PC-3 (cell line): ENCODE measurements around the gene FASN. TPM values are rescaled to one million over a fixed set of nuclear protein-coding genes. Genes with fewer than 3 reads are reported as not detected.

ENCODE experiments used
- ATAC-seq: fragments of 200-7000 bp; cut with Tn5 transposase; 2 replicates; pipeline ENCODE4 v1.9.1; 2020; ENCODE audit warnings: mild to moderate bottlenecking, moderate library complexity
- BruUV-seq: library from RNA; stranded (reverse); fragments of 400-500 nt; replicated peaks from 2 replicates; lab custom pipeline; 2021; lab: Mats Ljungman, UMichigan
- CTCF ChIA-PET: fragments of 300-600 bp; sonication (Branson Sonifier 250); formaldehyde crosslinking; loops from one replicate; lab custom pipeline; 2022; ENCODE audit warnings: antibody characterized with exemption; lab: Charles Lee
- POLR2A ChIA-PET: fragments of 300-600 bp; sonication (Branson Sonifier 250); formaldehyde crosslinking; loops from one replicate; lab custom pipeline; 2022; ENCODE audit warnings: antibody characterized with exemption; ENCODE audit not compliant: unreplicated experiment; lab: Charles Lee
- DNase-seq: peaks from one replicate; pipeline ENCODE4 v3.0.0-alpha.2; 2015
- H2AFZ ChIP-seq: fragments of 300-600 bp; sonication (generic); 2 replicates; pipeline ENCODE4 v1.6.0; 2016; ENCODE audit warnings: antibody characterized with exemption, low read length
- H3F3A ChIP-seq: fragments of 300-600 bp; sonication (generic); one replicate; pipeline ENCODE4 v1.6.0; 2017; ENCODE audit warnings: antibody characterized with exemption, low read length, control low read depth, mild to moderate bottlenecking; ENCODE audit not compliant: unreplicated experiment
- H3K27ac ChIP-seq: fragments of 300-600 bp; sonication (generic); 2 replicates; pipeline ENCODE4 v1.5.1; 2016; ENCODE audit warnings: mild to moderate bottlenecking, low read length
- H3K27me3 ChIP-seq: fragments of 300-600 bp; sonication (generic); 2 replicates; pipeline ENCODE4 v1.6.1; 2016; ENCODE audit warnings: low read length, mixed read lengths
- H3K36me3 ChIP-seq: fragments of 300-600 bp; sonication (generic); 2 replicates; pipeline ENCODE4 v1.6.1; 2016; ENCODE audit warnings: low read depth, mixed run types, low read length, mixed read lengths
- H3K4me1 ChIP-seq: fragments of 300-600 bp; sonication (generic); 2 replicates; pipeline ENCODE4 v1.5.1; 2016; ENCODE audit warnings: low read length; ENCODE audit not compliant: insufficient read depth
- H3K4me2 ChIP-seq: fragments of 300-600 bp; sonication (generic); 2 replicates; pipeline ENCODE4 v1.6.0; 2016; ENCODE audit warnings: low read length
- H3K4me3 ChIP-seq: fragments of 300-600 bp; sonication (generic); 2 replicates; pipeline ENCODE4 v1.5.1; 2016; ENCODE audit warnings: mild to moderate bottlenecking, low read length, mixed read lengths
- H3K79me2 ChIP-seq: fragments of 300-600 bp; sonication (generic); 2 replicates; pipeline ENCODE4 v1.6.1; 2017; ENCODE audit warnings: low read length, mixed read lengths
- H3K9ac ChIP-seq: fragments of 300-600 bp; sonication (generic); 2 replicates; pipeline ENCODE4 v1.6.0; 2016; ENCODE audit warnings: mild to moderate bottlenecking, low read length
- H3K9me2 ChIP-seq: fragments of 300-600 bp; sonication (generic); replicated peaks from 2 replicates; pipeline ENCODE4 v1.6.1; 2016; ENCODE audit warnings: mixed run types, low read length, mixed read lengths
- H3K9me3 ChIP-seq: fragments of 300-600 bp; sonication (generic); 2 replicates; pipeline ENCODE4 v1.6.1; 2016; ENCODE audit warnings: low read length, mixed read lengths
- H4K20me1 ChIP-seq: fragments of 300-600 bp; sonication (generic); 2 replicates; pipeline ENCODE4 v1.6.1; 2016; ENCODE audit warnings: low read length, mixed read lengths
- EZH2 ChIP-seq: fragments of 300-600 bp; sonication (generic); IDR thresholded peaks from one replicate; pipeline ENCODE4 v1.6.1; 2017; ENCODE audit warnings: antibody characterized with exemption, mild to moderate bottlenecking, low read length; ENCODE audit not compliant: unreplicated experiment
- EZH2phosphoT487 ChIP-seq: fragments of 300-600 bp; sonication (generic); IDR thresholded peaks from 2 replicates; pipeline ENCODE4 v1.6.1; 2018; ENCODE audit warnings: mild to moderate bottlenecking, antibody characterized with exemption, low read length, borderline replicate concordance
- intact Hi-C: fragments of 100-400 bp; cut with micrococcal nuclease; formaldehyde crosslinking; loops from 2 replicates; pipeline ENCODE4 v1.9.0; 2023
- total RNA-seq: library from RNA; depleted of rRNA; stranded (reverse); fragments of >200 nt; gene quantifications from 2 replicates; pipeline ENCODE4 v1.2.3, GENCODE V29; 2014
- TF ChIP-seq, protein P1 (sequence below): fragments of 300-600 bp; sonication (generic); conservative IDR thresholded peaks from 2 replicates; pipeline ENCODE4 v1.5.1; 2017; ENCODE audit warnings: antibody characterized with exemption, low read depth, mild to moderate bottlenecking, low read length

The FASN gene
- total RNA-seq, 1 experiment from 2014 or later, result 269 TPM

DNA sequence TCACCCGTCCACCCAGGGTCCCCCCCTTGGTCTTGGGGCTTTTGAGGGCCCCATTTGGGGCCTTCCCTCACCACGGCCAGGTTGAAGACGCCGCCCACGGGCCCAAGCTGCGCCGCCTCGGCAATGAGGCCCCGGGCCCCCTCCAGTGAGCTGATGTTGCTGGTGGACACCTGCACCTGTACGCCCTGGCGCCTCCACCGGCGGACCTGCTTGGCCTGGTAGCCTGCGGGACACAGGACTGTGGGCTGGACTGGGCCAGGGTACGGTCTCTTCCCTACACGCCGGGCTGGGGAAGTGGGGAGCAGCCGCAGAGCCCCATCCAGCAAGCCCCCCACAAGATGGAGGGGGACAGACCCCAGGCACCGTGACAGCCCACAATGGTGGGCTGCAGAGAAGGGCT lies 15.6 kb downstream of the FASN start:
- DNase-seq, result no peak
- TF ChIP-seq EZH2phosphoT487, result no peak
- TF ChIP-seq, protein P1, sequence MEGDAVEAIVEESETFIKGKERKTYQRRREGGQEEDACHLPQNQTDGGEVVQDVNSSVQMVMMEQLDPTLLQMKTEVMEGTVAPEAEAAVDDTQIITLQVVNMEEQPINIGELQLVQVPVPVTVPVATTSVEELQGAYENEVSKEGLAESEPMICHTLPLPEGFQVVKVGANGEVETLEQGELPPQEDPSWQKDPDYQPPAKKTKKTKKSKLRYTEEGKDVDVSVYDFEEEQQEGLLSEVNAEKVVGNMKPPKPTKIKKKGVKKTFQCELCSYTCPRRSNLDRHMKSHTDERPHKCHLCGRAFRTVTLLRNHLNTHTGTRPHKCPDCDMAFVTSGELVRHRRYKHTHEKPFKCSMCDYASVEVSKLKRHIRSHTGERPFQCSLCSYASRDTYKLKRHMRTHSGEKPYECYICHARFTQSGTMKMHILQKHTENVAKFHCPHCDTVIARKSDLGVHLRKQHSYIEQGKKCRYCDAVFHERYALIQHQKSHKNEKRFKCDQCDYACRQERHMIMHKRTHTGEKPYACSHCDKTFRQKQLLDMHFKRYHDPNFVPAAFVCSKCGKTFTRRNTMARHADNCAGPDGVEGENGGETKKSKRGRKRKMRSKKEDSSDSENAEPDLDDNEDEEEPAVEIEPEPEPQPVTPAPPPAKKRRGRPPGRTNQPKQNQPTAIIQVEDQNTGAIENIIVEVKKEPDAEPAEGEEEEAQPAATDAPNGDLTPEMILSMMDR, result no peak
- TF ChIP-seq EZH2, result no peak
- no peak for ATAC-seq
- BruUV-seq, result no TSS peak
- ChIA-PET CTCF (no interaction called here), POLR2A (no interaction called here)
- Histone ChIP-seq H4K20me1 (no peaks in the 10 kb centered on the region), H3K4me3 (no peak overlapping the region), H3K9me2 (no peaks in the 10 kb centered on the region), H2AFZ (no peak overlapping the region), H3K27me3 (no peaks in the 10 kb centered on the region), H3K79me2 (no peaks in the 10 kb centered on the region), H3K27ac (no peak overlapping the region), H3K9me3 (no peaks in the 10 kb centered on the region), H3K4me2 (no peak overlapping the region), H3F3A (no peaks in the 10 kb centered on the region), H3K9ac (no peak overlapping the region), H3K4me1 (no peaks in the 10 kb centered on the region), H3K36me3 (peaks cover 68% of the 10 kb centered on the region)
- intact Hi-C loops, result no loop called here

DNA sequence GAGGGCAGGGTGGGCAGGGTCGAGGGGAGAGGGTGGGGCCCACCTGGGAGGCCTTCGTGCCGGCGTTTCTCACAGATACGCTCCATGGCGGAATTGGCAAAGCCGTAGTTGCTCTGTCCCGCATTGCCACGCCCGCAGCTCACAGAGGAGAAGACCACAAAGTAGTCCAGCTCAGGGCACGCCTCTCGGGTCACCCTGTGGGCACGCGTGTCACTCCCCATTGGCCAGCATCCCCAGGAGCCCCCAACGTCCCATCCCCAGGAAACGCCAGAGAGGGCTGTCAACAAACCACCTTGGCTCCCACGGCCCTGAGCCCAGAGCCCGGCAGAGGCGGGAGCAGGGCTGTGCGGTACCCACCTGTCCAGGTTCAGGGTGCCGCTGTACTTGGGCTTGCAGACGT lies 16.1 kb downstream of the FASN start:
- DNase-seq (no peak), ATAC-seq (no peak)
- Histone ChIP-seq H3F3A (no peaks in the 10 kb centered on the region), H4K20me1 (no peaks in the 10 kb centered on the region), H3K4me1 (no peaks in the 10 kb centered on the region), H3K9ac (no peak overlapping the region), H3K27me3 (no peaks in the 10 kb centered on the region), H3K27ac (no peak overlapping the region), H3K9me2 (no peaks in the 10 kb centered on the region), H3K4me3 (no peak overlapping the region), H2AFZ (no peak overlapping the region), H3K9me3 (no peaks in the 10 kb centered on the region), H3K36me3 (peaks cover 65% of the 10 kb centered on the region), H3K79me2 (no peaks in the 10 kb centered on the region), H3K4me2 (no peak overlapping the region)
- BruUV-seq, result no TSS peak
- ChIA-PET POLR2A (no interaction called here), CTCF (no interaction called here)
- intact Hi-C loops, result no loop called here
- TF ChIP-seq EZH2phosphoT487, result no peak
- TF ChIP-seq, protein P1, result no peak
- TF ChIP-seq EZH2, result no peak

DNA sequence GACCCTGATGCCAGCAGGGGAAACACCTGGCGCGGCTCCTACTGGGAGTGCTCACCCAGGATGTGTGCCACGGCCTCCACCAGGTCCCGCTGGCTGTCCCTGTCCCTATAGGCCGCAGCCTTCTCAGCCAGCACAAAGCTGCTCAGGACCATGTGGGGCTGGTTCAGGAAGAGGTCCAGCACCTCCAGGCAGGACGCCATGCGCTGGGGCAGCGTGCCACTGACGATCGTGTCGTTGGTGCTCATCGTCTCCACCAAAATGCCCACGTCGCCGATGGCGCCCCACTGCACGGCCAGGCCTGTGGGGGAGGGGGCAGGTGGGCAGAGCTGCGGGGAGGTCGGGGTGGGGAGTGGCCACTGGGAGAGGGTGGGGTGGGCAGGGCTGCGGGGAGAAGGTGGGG lies 16.5 kb downstream of the FASN start:
- Histone ChIP-seq H3K79me2 (no peaks in the 10 kb centered on the region), H3K27me3 (no peaks in the 10 kb centered on the region), H3K9me3 (no peaks in the 10 kb centered on the region), H3K9ac (no peak overlapping the region), H3K9me2 (no peaks in the 10 kb centered on the region), H3K4me2 (no peak overlapping the region), H3K4me3 (no peak overlapping the region), H3F3A (no peaks in the 10 kb centered on the region), H4K20me1 (no peaks in the 10 kb centered on the region), H3K36me3 (peaks cover 65% of the 10 kb centered on the region), H3K27ac (no peak overlapping the region), H2AFZ (no peak overlapping the region), H3K4me1 (no peaks in the 10 kb centered on the region)
- no TSS peak for BruUV-seq
- TF ChIP-seq, protein P1, result no peak
- no peak for TF ChIP-seq EZH2phosphoT487
- TF ChIP-seq EZH2, result no peak
- POLR2A ChIA-PET, result no interaction called here
- DNase-seq (no peak), ATAC-seq (no peak)
- intact Hi-C loops, result no loop called here
- CTCF ChIA-PET, result no interaction called here
